DOHH2 (cell line): ENCODE results near the gene IFITM10.

Experiments
- H3F3A ChIP-seq: fragments of 200-600 bp; sonication (generic), shearing (Covaris generic); 2 replicates; pipeline ENCODE4 v1.6.0; 2016; ENCODE audit warnings: antibody characterized with exemption, mild to moderate bottlenecking; ENCODE audit not compliant: control insufficient read depth, insufficient read depth
- H3K27ac ChIP-seq: fragments of 200-600 bp; sonication (generic); 2 replicates; pipeline ENCODE4 v1.5.1; 2014; ENCODE audit warnings: low read depth, mild to moderate bottlenecking, low read length, moderate library complexity
- H3K27me3 ChIP-seq: fragments of 200-600 bp; sonication (generic); 2 replicates; pipeline ENCODE4 v1.6.1; 2014; ENCODE audit warnings: mild to moderate bottlenecking, low read length, mixed read lengths; ENCODE audit not compliant: control insufficient read depth
- H3K36me3 ChIP-seq: fragments of 200-600 bp; sonication (generic); 2 replicates; pipeline ENCODE4 v1.6.1; 2014; ENCODE audit warnings: mild to moderate bottlenecking, low read length, moderate library complexity, mixed read lengths; ENCODE audit not compliant: control insufficient read depth
- H3K4me1 ChIP-seq: fragments of 200-600 bp; sonication (generic); 2 replicates; pipeline ENCODE4 v1.6.1; 2014; ENCODE audit warnings: mild to moderate bottlenecking, low read length, mixed read lengths; ENCODE audit not compliant: control insufficient read depth
- H3K4me2 ChIP-seq: fragments of 200-600 bp; sonication (generic); 2 replicates; pipeline ENCODE4 v1.6.0; 2014; ENCODE audit warnings: mild to moderate bottlenecking, low read length, moderate library complexity
- H3K4me3 ChIP-seq: fragments of 200-600 bp; sonication (generic); 2 replicates; pipeline ENCODE4 v1.5.1; 2014; ENCODE audit warnings: mild to moderate bottlenecking, low read length, mixed read lengths
- H3K79me2 ChIP-seq: fragments of 200-600 bp; sonication (generic); 2 replicates; pipeline ENCODE4 v1.6.1; 2014; ENCODE audit warnings: mild to moderate bottlenecking, low read length, mixed read lengths; ENCODE audit not compliant: control insufficient read depth
- H3K9me2 ChIP-seq: fragments of 200-600 bp; sonication (generic); replicated peaks from 2 replicates; pipeline ENCODE4 v1.6.1; 2014; ENCODE audit warnings: mild to moderate bottlenecking, low read length, mixed read lengths; ENCODE audit not compliant: control insufficient read depth
- H3K9me3 ChIP-seq: fragments of 200-600 bp; sonication (generic); 2 replicates; pipeline ENCODE4 v1.6.1; 2014; ENCODE audit warnings: antibody characterized with exemption, low read length, mixed read lengths; ENCODE audit not compliant: control insufficient read depth, insufficient read depth
- H4K20me1 ChIP-seq: fragments of 200-600 bp; sonication (generic); 2 replicates; pipeline ENCODE4 v1.6.0; 2014; ENCODE audit warnings: low read depth, mild to moderate bottlenecking, antibody characterized with exemption, low read length, moderate library complexity; ENCODE audit not compliant: control insufficient read depth, insufficient read depth
- EZH2phosphoT487 ChIP-seq: fragments of 200-600 bp; sonication (generic); IDR thresholded peaks from 2 replicates; pipeline ENCODE4 v1.6.1; 2017; ENCODE audit warnings: borderline replicate concordance, mild to moderate bottlenecking, antibody characterized with exemption, low read length, moderate library complexity, mixed read lengths
- TF ChIP-seq, protein P1 (sequence below): fragments of 200-600 bp; sonication (generic); IDR thresholded peaks from one replicate; pipeline ENCODE4 v1.5.1; 2014; ENCODE audit warnings: antibody characterized with exemption, mild to moderate bottlenecking, low read depth, low read length; ENCODE audit not compliant: poor library complexity, severe bottlenecking

The IFITM10 gene

DNA sequence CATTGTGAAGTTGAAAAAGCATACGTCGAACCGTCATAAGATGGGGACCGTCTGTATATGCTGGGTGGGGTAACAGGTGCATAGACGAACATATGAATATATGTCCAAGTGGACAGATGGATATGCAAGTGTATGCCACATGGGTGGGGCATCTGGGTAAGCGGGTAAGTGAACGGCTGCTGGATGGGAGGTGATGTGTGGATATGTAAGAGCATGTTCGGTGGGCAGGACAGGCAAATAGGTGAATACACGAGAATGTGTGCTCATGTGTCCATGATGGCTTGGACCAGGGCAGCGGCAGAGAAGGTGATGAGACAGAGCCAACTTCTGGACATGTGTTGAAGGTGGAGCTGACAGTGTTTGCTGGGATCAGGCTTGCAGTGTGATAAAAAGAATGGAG is 12.0 kb downstream of the IFITM10 start:
- Histone ChIP-seq H3K27ac (no peak overlapping the region), H3K4me3 (no peak overlapping the region), H3F3A (no peaks in the 10 kb centered on the region), H3K36me3 (no peaks in the 10 kb centered on the region), H4K20me1 (no peaks in the 10 kb centered on the region), H3K4me1 (no peaks in the 10 kb centered on the region), H3K79me2 (no peaks in the 10 kb centered on the region), H3K27me3 (no peaks in the 10 kb centered on the region), H3K9me3 (peaks cover 10% of the 10 kb centered on the region; the same call in 1 of the 2 replicates), H3K4me2 (no peak overlapping the region), H3K9me2 (no peaks in the 10 kb centered on the region)
- no peak for TF ChIP-seq EZH2phosphoT487
- TF ChIP-seq, protein P1, sequence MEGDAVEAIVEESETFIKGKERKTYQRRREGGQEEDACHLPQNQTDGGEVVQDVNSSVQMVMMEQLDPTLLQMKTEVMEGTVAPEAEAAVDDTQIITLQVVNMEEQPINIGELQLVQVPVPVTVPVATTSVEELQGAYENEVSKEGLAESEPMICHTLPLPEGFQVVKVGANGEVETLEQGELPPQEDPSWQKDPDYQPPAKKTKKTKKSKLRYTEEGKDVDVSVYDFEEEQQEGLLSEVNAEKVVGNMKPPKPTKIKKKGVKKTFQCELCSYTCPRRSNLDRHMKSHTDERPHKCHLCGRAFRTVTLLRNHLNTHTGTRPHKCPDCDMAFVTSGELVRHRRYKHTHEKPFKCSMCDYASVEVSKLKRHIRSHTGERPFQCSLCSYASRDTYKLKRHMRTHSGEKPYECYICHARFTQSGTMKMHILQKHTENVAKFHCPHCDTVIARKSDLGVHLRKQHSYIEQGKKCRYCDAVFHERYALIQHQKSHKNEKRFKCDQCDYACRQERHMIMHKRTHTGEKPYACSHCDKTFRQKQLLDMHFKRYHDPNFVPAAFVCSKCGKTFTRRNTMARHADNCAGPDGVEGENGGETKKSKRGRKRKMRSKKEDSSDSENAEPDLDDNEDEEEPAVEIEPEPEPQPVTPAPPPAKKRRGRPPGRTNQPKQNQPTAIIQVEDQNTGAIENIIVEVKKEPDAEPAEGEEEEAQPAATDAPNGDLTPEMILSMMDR = no peak

DNA sequence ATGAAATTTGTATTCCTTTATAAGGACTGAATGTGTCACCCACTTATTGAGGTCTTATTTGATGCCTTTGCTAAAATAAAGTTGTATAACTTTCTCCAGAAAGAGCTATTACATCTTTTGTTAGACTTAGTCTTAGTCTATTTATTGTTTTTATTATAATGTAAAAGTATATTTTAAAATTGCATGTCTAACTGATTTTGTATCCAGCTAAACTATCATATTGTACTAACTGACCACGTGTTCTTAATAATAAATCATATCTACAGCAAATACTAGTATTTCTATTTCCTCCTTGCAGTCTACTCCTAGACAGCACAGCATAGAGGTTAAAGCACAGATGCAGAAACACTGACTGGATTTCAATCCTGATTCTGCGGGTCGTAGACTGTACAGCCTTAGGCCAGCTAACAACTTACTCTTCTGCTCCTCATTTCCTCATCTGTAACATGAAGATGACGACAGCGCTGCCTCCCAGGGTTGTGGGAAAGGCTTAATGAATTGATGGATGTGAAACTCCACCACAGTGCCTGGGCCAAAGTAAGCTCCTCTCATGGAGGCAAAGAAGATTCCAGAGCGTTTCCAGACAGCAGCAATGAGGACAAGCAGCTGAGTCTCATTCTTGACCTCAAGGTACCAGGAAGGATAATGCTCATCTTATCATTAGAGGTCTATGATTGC is 13.2 kb downstream of the IFITM10 start:
- TF ChIP-seq, protein P1 = no peak
- Histone ChIP-seq H3K4me1 (no peaks in the 10 kb centered on the region), H3K79me2 (no peaks in the 10 kb centered on the region), H3F3A (no peaks in the 10 kb centered on the region), H3K9me2 (no peaks in the 10 kb centered on the region), H3K9me3 (peaks cover 10% of the 10 kb centered on the region; the same call in 1 of the 2 replicates), H3K27me3 (no peaks in the 10 kb centered on the region), H4K20me1 (no peaks in the 10 kb centered on the region), H3K4me3 (no peak overlapping the region), H3K27ac (no peak overlapping the region), H3K4me2 (no peak overlapping the region), H3K36me3 (no peaks in the 10 kb centered on the region)

DNA sequence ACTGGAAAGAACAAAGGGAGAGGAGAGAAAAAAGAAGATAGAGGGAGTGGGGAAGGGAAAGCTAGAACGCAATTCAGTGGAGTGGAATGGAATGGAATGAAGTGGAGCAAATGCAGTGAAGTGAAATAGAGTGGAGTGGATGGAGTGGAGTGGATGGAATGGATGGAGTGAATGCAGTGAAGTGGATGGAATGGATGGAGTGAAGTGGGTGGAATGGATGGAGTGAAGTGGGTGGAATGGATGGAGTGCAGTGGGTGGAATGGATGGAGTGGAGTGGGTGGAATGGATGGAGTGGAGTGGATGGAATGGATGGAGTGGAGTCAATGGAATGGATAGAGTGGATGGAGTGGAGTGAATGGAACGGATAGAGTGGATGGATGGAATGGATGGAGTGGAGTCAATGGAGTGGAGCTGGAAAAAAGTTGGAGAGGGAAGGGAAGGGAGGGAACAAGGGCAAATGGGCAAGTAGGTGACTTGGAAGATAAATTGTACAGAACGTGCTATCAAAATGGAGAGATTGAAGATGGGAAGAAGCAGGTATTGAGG is 13.9 kb downstream of the IFITM10 start:
- no peaks in the 10 kb centered on the region for H3K27me3 ChIP-seq
- no peak for TF ChIP-seq EZH2phosphoT487
- TF ChIP-seq, protein P1 = no peak
- no peaks in the 10 kb centered on the region for H3K4me1 ChIP-seq
- no peaks in the 10 kb centered on the region for H3K79me2 ChIP-seq
- no peak overlapping the region for H3K27ac ChIP-seq
- H3F3A ChIP-seq = no peaks in the 10 kb centered on the region
- H4K20me1 ChIP-seq = no peaks in the 10 kb centered on the region
- H3K4me2 ChIP-seq = no peak overlapping the region
- peaks cover 11% of the 10 kb centered on the region; the same call in 1 of the 2 replicates for H3K9me3 ChIP-seq
- no peaks in the 10 kb centered on the region for H3K36me3 ChIP-seq
- H3K4me3 ChIP-seq = no peak overlapping the region
- no peaks in the 10 kb centered on the region for H3K9me2 ChIP-seq
